Small intestine (tissue), 7 donors: Measurements from ENCODE around the gene TRIM27. TPM values are rescaled to one million over a fixed set of nuclear protein-coding genes. Genes with fewer than 3 reads are reported as not detected.

Source experiments
- DNase-seq, 2 donors: peaks; one replicate each; pipeline versions ENCODE4 v3.0.0 to v3.0.0-alpha.2; 2013
- FAIRE-seq: peaks from 2 replicates; lab custom pipeline; 2012; peaks lifted over from hg19 to GRCh38; lab: Jason Lieb, UNC
- H3K27ac ChIP-seq, 3 donors: one replicate each; pipeline ENCODE4 v1.5.1; 2013; ENCODE audit warnings: low read length in 2 of 3, mild to moderate bottlenecking in 2 of 3, control low read depth in 1 of 3, inconsistent platforms in 1 of 3, low read depth in 1 of 3, moderate library complexity in 1 of 3
- H3K27me3 ChIP-seq, 3 donors: one replicate each; pipeline ENCODE4 v1.6.1; 2013; ENCODE audit warnings: low read length in 3 of 3, inconsistent platforms in 1 of 3; ENCODE audit not compliant: control insufficient read depth in 3 of 3, insufficient read depth in 3 of 3
- H3K36me3 ChIP-seq, 3 donors: one replicate each; pipeline ENCODE4 v1.6.1; 2013; ENCODE audit warnings: low read length in 3 of 3, inconsistent platforms in 1 of 3, low read depth in 1 of 3, mild to moderate bottlenecking in 1 of 3, moderate library complexity in 1 of 3; ENCODE audit not compliant: control insufficient read depth in 3 of 3, insufficient read depth in 2 of 3
- H3K4me1 ChIP-seq, 3 donors: one replicate each; pipeline ENCODE4 v1.6.1; 2013; ENCODE audit warnings: low read length in 2 of 3, inconsistent platforms in 1 of 3, low read depth in 1 of 3, mild to moderate bottlenecking in 1 of 3, moderate library complexity in 1 of 3; ENCODE audit not compliant: control insufficient read depth in 3 of 3, insufficient read depth in 2 of 3
- H3K4me3 ChIP-seq, 3 donors: one replicate each; pipeline ENCODE4 v1.5.1; 2013; ENCODE audit warnings: low read length in 3 of 3, control low read depth in 1 of 3, inconsistent platforms in 1 of 3, low read depth in 1 of 3, mild to moderate bottlenecking in 1 of 3, moderate library complexity in 1 of 3
- H3K9me3 ChIP-seq, 2 donors: one replicate each; pipeline ENCODE4 v1.6.1; 2013; ENCODE audit warnings: low read depth in 1 of 2, low read length in 1 of 2; ENCODE audit not compliant: control insufficient read depth in 2 of 2, insufficient read depth in 1 of 2
- WGBS, 3 donors: extraction: QIAGEN DNeasy Blood & Tissue Kit; methylation state at CpG; one replicate each; pipeline ENCODE4 v1.1.7; 2013; 5-methylcytosine and 5-hydroxymethylcytosine counted together
- polyA plus RNA-seq, 4 donors: library from polyadenylated mRNA; stranded (reverse) in 3 of 4; unstranded in 1 of 4; fragments of 200-250 nt in 3 of 4; fragments of 120-200 nt in 1 of 4; gene quantifications; one replicate each; pipeline versions ENCODE4 v1.2.1 to v1.2.3, GENCODE V29; 2013
- donor health status: healthy with polysubstance abuse.
- donor health status: control.
- donor health status: control.
- donor health status: Bipolar disorder and iron deficiency.
- donor health status: healthy.

TRIM27 gene
- polyA plus RNA-seq, 4 donors: 30.5 to 63.8 (median 36.7) TPM

DNA sequence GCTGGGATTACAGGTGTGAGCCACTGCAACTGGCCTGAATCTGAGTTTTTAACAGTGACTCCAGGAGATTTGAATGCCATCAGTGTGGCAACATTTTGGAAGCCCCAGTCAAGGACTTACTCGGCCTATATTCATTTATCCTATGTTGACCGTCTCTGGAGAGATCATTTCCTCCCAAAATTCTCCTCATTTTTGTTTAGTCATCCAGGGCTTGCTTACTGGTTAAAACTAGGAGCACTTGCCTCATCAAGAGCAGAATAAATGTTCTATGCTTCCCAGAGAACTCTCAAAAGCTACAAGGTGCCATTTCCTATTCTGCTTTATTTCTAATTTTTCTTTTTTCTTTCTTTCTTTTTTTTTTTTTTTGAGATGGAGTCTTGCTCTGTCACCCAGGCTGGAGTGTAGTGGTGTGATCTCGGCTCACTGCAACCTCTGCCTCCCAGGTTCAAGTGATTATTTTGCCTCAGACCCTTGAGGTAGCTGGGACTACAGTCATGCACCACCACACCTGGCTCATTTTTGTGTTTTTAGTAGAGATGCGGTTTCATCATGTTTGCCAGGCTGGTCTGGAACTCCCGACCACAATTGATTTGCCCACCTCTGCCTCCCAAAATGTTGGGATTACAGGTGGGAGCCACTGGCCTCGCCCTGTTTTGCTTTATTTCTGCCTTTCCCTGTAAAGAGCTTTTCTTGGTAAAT is 23.4 kb upstream of the TRIM27 start:
- Histone ChIP-seq H3K27me3 (no peaks in the 10 kb centered on the region), H3K36me3 (no peaks in the 10 kb centered on the region), H3K9me3 (no peaks in the 10 kb centered on the region), H3K27ac (no peak overlapping the region), H3K4me3 (no peak overlapping the region), H3K4me1 (peaks cover 0 to 4% (median 0%) of the 10 kb centered on the region in 3 donors)
- DNase-seq: no peak
- no peak for FAIRE-seq
- 72 to 81% (median 79%) methylated on average over 6 of the region's 6 CpGs for WGBS, 3 donors

DNA sequence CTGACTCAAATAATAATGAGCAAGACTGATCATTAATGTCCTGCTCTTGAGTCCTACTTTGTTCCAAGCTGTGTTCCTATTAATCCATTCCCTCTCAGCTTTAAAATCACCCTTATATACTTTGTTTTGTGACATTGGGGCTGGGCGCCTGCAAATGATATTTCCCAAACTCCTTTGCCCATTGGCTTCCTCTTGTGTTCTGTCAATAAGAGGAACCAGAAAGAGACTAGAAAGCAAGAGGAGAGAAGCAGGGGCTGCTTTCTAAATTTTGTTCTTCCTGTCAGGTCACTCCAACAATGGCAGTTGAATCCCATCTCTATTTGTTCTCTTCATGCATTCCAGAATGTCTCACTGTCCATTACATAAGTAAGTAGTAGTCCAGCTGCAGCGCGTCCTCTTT is 21.6 kb upstream of the TRIM27 start:
- Histone ChIP-seq H3K4me1 (peaks cover 0 to 10% (median 0%) of the 10 kb centered on the region in 3 donors), H3K36me3 (no peaks in the 10 kb centered on the region), H3K9me3 (no peaks in the 10 kb centered on the region), H3K27ac (no peak overlapping the region), H3K27me3 (no peaks in the 10 kb centered on the region), H3K4me3 (no peak overlapping the region)
- no peak for DNase-seq
- FAIRE-seq: no peak
- 86 to 96% (median 94%) methylated on average over 3 of the region's 3 CpGs for WGBS, 3 donors

- Histone ChIP-seq H3K27ac (peak overlapping the region; percentile 39 to 93 (median 67)), H3K4me3 (peak overlapping the region in 2 of 3 donors; percentile 38 to 76), H3K9me3 (no peaks in the 10 kb centered on the region), H3K36me3 (no peaks in the 10 kb centered on the region), H3K4me1 (peaks cover 0 to 14% (median 0%) of the 10 kb centered on the region in 3 donors), H3K27me3 (no peaks in the 10 kb centered on the region)
- DNase-seq (peak; percentile 75 to 88), FAIRE-seq (no peak)
- whole genome bisulfite sequencing, 3 donors: 4 to 8% (median 6%) methylated on average over 12 of the region's 12 CpGs
Observed at GRCh38 chr6:28944412-28944865, 20.7 kb upstream of the TRIM27 start.

DNA sequence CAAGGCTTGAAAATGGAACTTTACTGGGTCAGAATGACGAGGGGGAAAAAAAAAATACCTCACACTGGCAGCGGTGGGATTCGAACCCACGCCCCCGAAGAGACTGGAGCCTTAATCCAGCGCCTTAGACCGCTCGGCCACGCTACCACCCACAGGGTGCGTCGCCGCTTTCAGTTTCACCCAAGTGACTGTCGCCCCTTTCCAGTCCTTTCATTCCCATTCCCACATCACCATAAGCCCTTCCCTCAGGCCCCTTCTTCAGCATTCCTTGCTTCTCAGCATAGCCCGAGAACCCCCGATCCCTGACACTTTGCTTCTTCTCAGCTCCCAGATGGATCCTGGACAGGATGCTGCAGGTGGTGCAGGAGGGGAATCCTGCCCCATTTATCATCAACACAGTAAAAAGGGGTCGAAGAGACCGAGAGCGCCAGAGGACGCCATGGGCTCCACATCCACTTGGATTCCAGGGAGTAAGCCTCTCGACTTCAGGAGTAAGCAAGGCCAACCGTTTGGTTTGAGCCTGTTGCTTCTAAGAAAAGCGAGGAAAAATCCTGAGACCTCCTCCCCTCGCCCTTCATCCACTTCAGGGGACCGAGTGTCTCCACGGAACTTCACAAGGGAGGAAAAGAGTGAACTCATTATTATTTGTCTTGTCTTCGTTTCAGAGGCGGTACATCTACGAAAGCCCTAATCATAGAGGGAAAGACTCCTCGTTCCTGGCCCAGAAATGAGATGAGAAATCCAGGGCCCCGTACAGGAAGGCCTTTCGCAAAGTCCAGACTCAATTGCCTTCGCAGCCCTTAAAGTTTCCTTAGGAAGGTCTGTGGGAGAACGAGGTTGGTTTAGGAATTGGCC is 20.0 kb upstream of the TRIM27 start:
- Histone ChIP-seq H3K27ac (peak overlapping the region; percentile 39 to 93 (median 67)), H3K36me3 (no peaks in the 10 kb centered on the region), H3K9me3 (no peaks in the 10 kb centered on the region), H3K4me3 (peak overlapping the region; percentile 38 to 76 (median 39)), H3K27me3 (no peaks in the 10 kb centered on the region), H3K4me1 (peaks cover 0 to 14% (median 0%) of the 10 kb centered on the region in 3 donors)
- FAIRE-seq: no peak
- 3 to 6% (median 3%) methylated on average over 33 of the region's 33 CpGs for WGBS, 3 donors
- DNase-seq: peak; percentile 63 to 85

DNA sequence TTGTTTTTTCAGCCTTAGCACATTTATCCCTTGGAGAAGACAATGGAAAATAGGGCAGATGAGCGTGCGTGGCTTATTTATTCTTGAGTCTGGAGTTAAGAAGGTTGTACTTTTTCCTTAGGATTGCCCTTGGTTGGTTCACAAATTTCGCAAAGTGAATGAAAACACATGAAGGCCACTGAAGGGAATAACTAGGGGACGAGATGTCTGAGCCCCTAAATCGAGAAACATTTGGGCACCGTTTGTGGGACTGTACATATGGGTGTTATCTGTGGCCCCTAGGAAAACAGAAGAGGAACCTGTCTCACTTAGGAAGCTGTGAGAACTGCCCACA is 19.4 kb upstream of the TRIM27 start:
- Histone ChIP-seq H3K36me3 (no peaks in the 10 kb centered on the region), H3K9me3 (no peaks in the 10 kb centered on the region), H3K4me3 (peak overlapping the region in 2 of 3 donors; percentile 38 to 76), H3K27ac (peak overlapping the region in 1 of 3 donors; percentile 93), H3K4me1 (peaks cover 0 to 14% (median 0%) of the 10 kb centered on the region in 3 donors), H3K27me3 (no peaks in the 10 kb centered on the region)
- DNase-seq (no peak), FAIRE-seq (no peak)
- 35 to 43% (median 35%) methylated on average over 6 of the region's 6 CpGs for WGBS, 3 donors

GRCh38 chr6:28941684-28942448 is 18.1 kb upstream of the TRIM27 start:
- Histone ChIP-seq H3K27ac (peak overlapping the region in 1 of 3 donors; percentile 93), H3K27me3 (no peaks in the 10 kb centered on the region), H3K4me1 (peaks cover 0 to 14% (median 0%) of the 10 kb centered on the region in 3 donors), H3K36me3 (no peaks in the 10 kb centered on the region), H3K9me3 (no peaks in the 10 kb centered on the region), H3K4me3 (peak overlapping the region in 2 of 3 donors; percentile 57 to 72)
- 9 to 11% (median 10%) methylated on average over 13 of the region's 13 CpGs for WGBS, 3 donors
- DNase-seq (no peak), FAIRE-seq (no peak)

- no peaks in the 10 kb centered on the region for H3K36me3 ChIP-seq
- 0 to 2% (median 1%) methylated on average over 28 of the region's 28 CpGs for WGBS, 3 donors
- H3K4me3 ChIP-seq: peak overlapping the region; percentile 38 to 72 (median 57)
- no peak for FAIRE-seq
- H3K27ac ChIP-seq: peak overlapping the region in 2 of 3 donors; percentile 71 to 93
- no peaks in the 10 kb centered on the region for H3K9me3 ChIP-seq
- peaks cover 0 to 14% (median 0%) of the 10 kb centered on the region in 3 donors for H3K4me1 ChIP-seq
- H3K27me3 ChIP-seq: no peaks in the 10 kb centered on the region
- DNase-seq: peak; percentile 81 to 87
Observed at GRCh38 chr6:28940858-28941683, 17.3 kb upstream of the TRIM27 start.
